Parathyroid adenoma (tissue), 2 donors: Measurements from ENCODE around the gene TRIM71.

Source experiments
- H2AFZ ChIP-seq: fragments of 300-600 bp; sonication (generic); one replicate; pipeline ENCODE4 v1.7.0; 2017; ENCODE audit warnings: antibody characterized with exemption, mild to moderate bottlenecking
- H3K27ac ChIP-seq: fragments of 300-600 bp; sonication (generic); one replicate; pipeline ENCODE4 v1.7.0; 2017
- H3K27me3 ChIP-seq: fragments of 300-600 bp; sonication (generic); one replicate; pipeline ENCODE4 v1.7.0; 2017; ENCODE audit warnings: low read length; ENCODE audit not compliant: control insufficient read depth, insufficient read depth
- H3K36me3 ChIP-seq: fragments of 300-600 bp; sonication (generic); one replicate; pipeline ENCODE4 v1.7.0; 2017; ENCODE audit warnings: low read length; ENCODE audit not compliant: control insufficient read depth, insufficient read depth
- H3K4me1 ChIP-seq: fragments of 300-600 bp; sonication (generic); one replicate; pipeline ENCODE4 v1.7.0; 2017; ENCODE audit warnings: control low read depth
- H3K4me2 ChIP-seq: fragments of 300-600 bp; sonication (generic); one replicate; pipeline ENCODE4 v1.7.0; 2017; ENCODE audit warnings: low read length
- H3K4me3 ChIP-seq: fragments of 300-600 bp; sonication (generic); one replicate; pipeline ENCODE4 v1.7.0; 2017; ENCODE audit warnings: low read depth, low read length
- H3K79me2 ChIP-seq: fragments of 300-600 bp; sonication (generic); one replicate; pipeline ENCODE4 v1.7.0; 2017; ENCODE audit warnings: control low read depth
- H3K9ac ChIP-seq: fragments of 300-600 bp; sonication (generic); one replicate; pipeline ENCODE4 v1.7.0; 2017; ENCODE audit warnings: mild to moderate bottlenecking
- H3K9me3 ChIP-seq: fragments of 300-600 bp; sonication (generic); one replicate; pipeline ENCODE4 v1.7.0; 2017; ENCODE audit warnings: low read length; ENCODE audit not compliant: control insufficient read depth
- TF ChIP-seq, protein P1 (sequence below): fragments of 300-600 bp; sonication (generic); IDR thresholded peaks from one replicate; pipeline ENCODE4 v1.7.0; 2017; ENCODE audit warnings: antibody characterized with exemption, mild to moderate bottlenecking
- donor health status: primary hyperparathyroidism.

TRIM71 gene

DNA sequence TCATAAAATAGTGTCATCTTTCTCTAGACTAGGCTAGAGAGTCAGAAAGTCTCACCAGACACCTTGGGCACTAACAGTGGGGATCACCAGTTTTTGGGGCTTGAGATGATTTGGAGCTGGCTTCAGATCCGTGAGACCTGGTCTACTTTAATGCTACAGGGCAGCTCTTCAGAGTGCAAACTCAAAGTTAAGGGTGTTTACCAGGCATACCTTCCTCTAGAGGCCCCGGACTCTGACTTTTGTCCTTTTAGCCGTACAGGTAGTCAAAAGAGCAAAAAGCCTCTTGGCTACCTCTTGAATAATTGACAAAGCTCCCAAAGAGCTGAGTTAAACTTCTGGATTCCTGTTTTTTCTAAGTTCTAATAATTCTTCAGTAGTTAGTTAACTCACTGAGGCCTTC lies 92.2 kb downstream of the TRIM71 start:
- Histone ChIP-seq H3K27me3 (no peaks in the 10 kb centered on the region), H3K79me2 (no peaks in the 10 kb centered on the region), H3K4me2 (no peak overlapping the region), H3K9ac (no peak overlapping the region), H3K4me3 (no peak overlapping the region), H3K9me3 (no peaks in the 10 kb centered on the region), H3K4me1 (no peaks in the 10 kb centered on the region), H3K27ac (no peak overlapping the region), H3K36me3 (no peaks in the 10 kb centered on the region), H2AFZ (no peak overlapping the region)
- TF ChIP-seq, protein P1, sequence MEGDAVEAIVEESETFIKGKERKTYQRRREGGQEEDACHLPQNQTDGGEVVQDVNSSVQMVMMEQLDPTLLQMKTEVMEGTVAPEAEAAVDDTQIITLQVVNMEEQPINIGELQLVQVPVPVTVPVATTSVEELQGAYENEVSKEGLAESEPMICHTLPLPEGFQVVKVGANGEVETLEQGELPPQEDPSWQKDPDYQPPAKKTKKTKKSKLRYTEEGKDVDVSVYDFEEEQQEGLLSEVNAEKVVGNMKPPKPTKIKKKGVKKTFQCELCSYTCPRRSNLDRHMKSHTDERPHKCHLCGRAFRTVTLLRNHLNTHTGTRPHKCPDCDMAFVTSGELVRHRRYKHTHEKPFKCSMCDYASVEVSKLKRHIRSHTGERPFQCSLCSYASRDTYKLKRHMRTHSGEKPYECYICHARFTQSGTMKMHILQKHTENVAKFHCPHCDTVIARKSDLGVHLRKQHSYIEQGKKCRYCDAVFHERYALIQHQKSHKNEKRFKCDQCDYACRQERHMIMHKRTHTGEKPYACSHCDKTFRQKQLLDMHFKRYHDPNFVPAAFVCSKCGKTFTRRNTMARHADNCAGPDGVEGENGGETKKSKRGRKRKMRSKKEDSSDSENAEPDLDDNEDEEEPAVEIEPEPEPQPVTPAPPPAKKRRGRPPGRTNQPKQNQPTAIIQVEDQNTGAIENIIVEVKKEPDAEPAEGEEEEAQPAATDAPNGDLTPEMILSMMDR, result no peak

GRCh38 chr3:32910954-32911353 lies 93.2 kb downstream of the TRIM71 start:
- no peak overlapping the region for H2AFZ ChIP-seq
- H3K4me3 ChIP-seq, result no peak overlapping the region
- H3K9ac ChIP-seq, result no peak overlapping the region
- H3K79me2 ChIP-seq, result no peaks in the 10 kb centered on the region
- H3K27ac ChIP-seq, result no peak overlapping the region
- TF ChIP-seq, protein P1, result no peak
- no peaks in the 10 kb centered on the region for H3K4me1 ChIP-seq
- no peaks in the 10 kb centered on the region for H3K36me3 ChIP-seq
- H3K9me3 ChIP-seq, result no peaks in the 10 kb centered on the region
- H3K4me2 ChIP-seq, result no peak overlapping the region
- no peaks in the 10 kb centered on the region for H3K27me3 ChIP-seq

DNA sequence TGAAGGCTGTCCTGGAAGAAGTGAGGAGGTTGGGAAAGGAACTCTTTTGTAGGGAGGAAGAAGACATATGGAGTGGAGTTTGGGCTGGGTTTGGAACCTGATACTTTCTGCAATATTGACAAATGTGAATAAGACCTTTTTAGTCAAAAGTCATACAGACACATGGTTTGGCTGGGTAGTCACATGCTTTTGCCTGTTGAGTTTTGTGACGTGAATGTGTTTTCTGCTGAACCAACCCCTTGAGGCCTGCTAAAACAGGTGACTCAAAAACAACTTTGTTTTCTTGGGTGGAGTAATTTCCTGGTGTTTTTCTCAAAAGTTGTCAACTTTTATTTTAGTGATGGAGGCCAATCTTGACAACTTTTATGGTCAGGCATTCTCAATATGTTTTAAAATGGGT lies 94.2 kb downstream of the TRIM71 start:
- no peak overlapping the region for H2AFZ ChIP-seq
- no peak overlapping the region for H3K9ac ChIP-seq
- H3K9me3 ChIP-seq, result no peaks in the 10 kb centered on the region
- TF ChIP-seq, protein P1, result no peak
- H3K27me3 ChIP-seq, result no peaks in the 10 kb centered on the region
- no peak overlapping the region for H3K27ac ChIP-seq
- no peaks in the 10 kb centered on the region for H3K79me2 ChIP-seq
- no peak overlapping the region for H3K4me3 ChIP-seq
- no peaks in the 10 kb centered on the region for H3K36me3 ChIP-seq
- H3K4me1 ChIP-seq, result no peaks in the 10 kb centered on the region
- no peak overlapping the region for H3K4me2 ChIP-seq

- H3K4me2 ChIP-seq, result no peak overlapping the region
- no peak overlapping the region for H3K4me3 ChIP-seq
- no peaks in the 10 kb centered on the region for H3K36me3 ChIP-seq
- H3K9ac ChIP-seq, result no peak overlapping the region
- TF ChIP-seq, protein P1, result no peak
- H3K27ac ChIP-seq, result no peak overlapping the region
- no peaks in the 10 kb centered on the region for H3K27me3 ChIP-seq
- no peak overlapping the region for H2AFZ ChIP-seq
- H3K4me1 ChIP-seq, result no peaks in the 10 kb centered on the region
- no peaks in the 10 kb centered on the region for H3K79me2 ChIP-seq
- no peaks in the 10 kb centered on the region for H3K9me3 ChIP-seq
Observed at GRCh38 chr3:32913790-32914446, 96.1 kb downstream of the TRIM71 start.

GRCh38 chr3:32919920-32920319 lies 102.1 kb downstream of the TRIM71 start:
- Histone ChIP-seq H3K9me3 (no peaks in the 10 kb centered on the region), H3K4me2 (no peak overlapping the region), H2AFZ (no peak overlapping the region), H3K27ac (no peak overlapping the region), H3K4me3 (no peak overlapping the region), H3K36me3 (no peaks in the 10 kb centered on the region), H3K4me1 (no peaks in the 10 kb centered on the region), H3K79me2 (no peaks in the 10 kb centered on the region), H3K9ac (no peak overlapping the region), H3K27me3 (no peaks in the 10 kb centered on the region)
- TF ChIP-seq, protein P1, result no peak
